ENCODE results near the gene CFAP61. TPM values are rescaled to one million over a fixed set of nuclear protein-coding genes. Genes with fewer than 3 reads are reported as not detected.

The CFAP61 gene
- total RNA-seq, 4 donors from 2014 or later: 0.38 TPM; not detected in 3

DNA sequence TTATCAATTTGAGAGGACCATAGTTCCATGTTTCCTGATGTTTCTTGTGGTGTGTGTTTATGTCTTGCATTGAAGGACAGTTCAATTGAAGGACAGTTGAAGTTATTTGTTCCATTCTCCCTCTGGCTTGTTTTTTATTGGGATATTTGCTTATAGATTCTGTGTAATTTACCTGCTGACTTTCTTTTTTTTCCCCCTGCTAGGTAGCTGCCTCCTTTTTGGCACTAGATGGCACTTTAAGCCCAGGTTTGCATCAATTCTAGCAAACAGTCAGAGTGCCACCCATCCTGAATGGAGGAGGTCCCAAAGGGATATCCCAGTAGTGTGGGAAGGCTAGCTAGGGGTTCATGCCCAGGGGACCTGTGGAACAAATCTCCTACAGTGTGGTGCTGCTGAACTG is 78.1 kb downstream of the CFAP61 start:
- Histone ChIP-seq H3K9me3 (peaks cover 0 to 25% (median 11%) of the 10 kb centered on the region in 3 donors), H3K4me3 (no peak overlapping the region)
- intact Hi-C loops (cut with DNase I): no loop called here

DNA sequence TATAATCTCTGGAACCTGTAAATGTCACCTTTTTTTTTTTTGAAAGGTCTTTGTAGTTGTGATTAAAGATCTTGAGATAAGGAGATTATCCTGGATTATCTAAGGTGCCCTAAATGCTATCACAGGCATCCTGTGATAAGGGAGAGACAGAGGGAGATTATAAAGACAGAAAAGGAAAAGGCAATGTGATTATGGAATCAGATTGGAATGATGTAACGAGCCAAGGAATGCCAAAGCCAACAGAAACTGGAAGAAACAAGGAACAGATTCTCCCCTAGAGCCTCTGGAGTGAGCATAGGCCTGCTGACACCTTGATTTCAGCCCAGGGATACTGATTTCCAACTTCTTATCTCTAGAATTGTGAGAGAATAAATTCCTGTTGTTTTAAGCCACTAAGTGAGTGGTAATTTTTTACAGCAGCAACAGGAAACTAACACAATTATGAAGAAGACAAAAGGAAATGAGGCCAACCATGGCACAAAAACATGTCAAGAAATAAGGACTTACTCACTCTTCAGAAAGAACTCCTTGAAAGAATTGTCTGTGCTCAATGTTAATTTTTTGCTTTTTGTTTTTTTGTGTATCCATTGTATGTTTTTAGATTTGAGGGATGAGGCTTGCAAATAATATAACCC is 82.7 kb downstream of the CFAP61 start:
- H3K4me3 ChIP-seq: no peak overlapping the region
- intact Hi-C loops (cut with DNase I): no loop called here
- H3K27me3 ChIP-seq: no peaks in the 10 kb centered on the region
- no peak for TF ChIP-seq POLR2A (IDR thresholded peaks at IDR 0.05)
- TF ChIP-seq, protein P1, sequence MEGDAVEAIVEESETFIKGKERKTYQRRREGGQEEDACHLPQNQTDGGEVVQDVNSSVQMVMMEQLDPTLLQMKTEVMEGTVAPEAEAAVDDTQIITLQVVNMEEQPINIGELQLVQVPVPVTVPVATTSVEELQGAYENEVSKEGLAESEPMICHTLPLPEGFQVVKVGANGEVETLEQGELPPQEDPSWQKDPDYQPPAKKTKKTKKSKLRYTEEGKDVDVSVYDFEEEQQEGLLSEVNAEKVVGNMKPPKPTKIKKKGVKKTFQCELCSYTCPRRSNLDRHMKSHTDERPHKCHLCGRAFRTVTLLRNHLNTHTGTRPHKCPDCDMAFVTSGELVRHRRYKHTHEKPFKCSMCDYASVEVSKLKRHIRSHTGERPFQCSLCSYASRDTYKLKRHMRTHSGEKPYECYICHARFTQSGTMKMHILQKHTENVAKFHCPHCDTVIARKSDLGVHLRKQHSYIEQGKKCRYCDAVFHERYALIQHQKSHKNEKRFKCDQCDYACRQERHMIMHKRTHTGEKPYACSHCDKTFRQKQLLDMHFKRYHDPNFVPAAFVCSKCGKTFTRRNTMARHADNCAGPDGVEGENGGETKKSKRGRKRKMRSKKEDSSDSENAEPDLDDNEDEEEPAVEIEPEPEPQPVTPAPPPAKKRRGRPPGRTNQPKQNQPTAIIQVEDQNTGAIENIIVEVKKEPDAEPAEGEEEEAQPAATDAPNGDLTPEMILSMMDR (IDR thresholded peaks at IDR 0.05): no peak
- H3K9me3 ChIP-seq: peaks cover 0 to 12% (median 1%) of the 10 kb centered on the region in 3 donors
- DNase-seq: no peak
- WGBS, 2 donors: 0 to 19% methylated on average over 1 of the region's 1 CpG
- H3K27ac ChIP-seq: no peak overlapping the region
- H3K36me3 ChIP-seq: no peaks in the 10 kb centered on the region
- no peaks in the 10 kb centered on the region for H3K4me1 ChIP-seq

More for the DNA sequence above, 78.1 kb downstream of the CFAP61 start:
- Histone ChIP-seq H3K27me3 (no peaks in the 10 kb centered on the region), H3K4me1 (no peaks in the 10 kb centered on the region), H3K27ac (no peak overlapping the region), H3K36me3 (no peaks in the 10 kb centered on the region)
- no peak for TF ChIP-seq POLR2A (IDR thresholded peaks at IDR 0.05)
- TF ChIP-seq, protein P1 (IDR thresholded peaks at IDR 0.05): peak in 2 of 6 experiments; percentile 30 to 48
- no peak for DNase-seq

DNA sequence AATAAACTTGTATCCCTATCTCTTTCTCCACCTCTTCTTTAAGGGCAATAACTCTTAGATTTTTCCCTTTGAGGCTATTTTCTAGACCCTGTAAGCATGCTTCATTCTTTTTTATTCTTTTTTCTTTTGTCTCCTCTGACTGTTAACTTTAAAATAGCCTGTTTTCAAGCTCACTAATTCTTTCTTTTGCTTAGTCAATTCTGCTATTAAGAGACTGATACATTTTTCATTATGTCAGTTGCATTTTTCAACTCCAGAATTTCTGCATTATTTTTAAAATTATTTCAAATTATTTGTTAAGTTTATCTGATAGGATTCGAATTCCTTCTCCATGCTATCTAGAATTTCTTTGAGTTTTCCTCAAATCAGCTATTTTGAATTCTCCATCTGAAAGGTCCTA is 84.0 kb downstream of the CFAP61 start:
- Histone ChIP-seq H3K9me3 (peaks cover 0 to 4% (median 0%) of the 10 kb centered on the region in 3 donors), H3K27me3 (no peaks in the 10 kb centered on the region), H3K27ac (no peak overlapping the region), H3K4me3 (no peak overlapping the region), H3K36me3 (no peaks in the 10 kb centered on the region), H3K4me1 (no peaks in the 10 kb centered on the region)
- DNase-seq: no peak
- WGBS, 2 donors: 32 to 36% methylated on average over 1 of the region's 1 CpG
- intact Hi-C loops (cut with DNase I): no loop called here
- TF ChIP-seq, protein P1 (IDR thresholded peaks at IDR 0.05): no peak
- no peak for TF ChIP-seq POLR2A (IDR thresholded peaks at IDR 0.05)

DNA sequence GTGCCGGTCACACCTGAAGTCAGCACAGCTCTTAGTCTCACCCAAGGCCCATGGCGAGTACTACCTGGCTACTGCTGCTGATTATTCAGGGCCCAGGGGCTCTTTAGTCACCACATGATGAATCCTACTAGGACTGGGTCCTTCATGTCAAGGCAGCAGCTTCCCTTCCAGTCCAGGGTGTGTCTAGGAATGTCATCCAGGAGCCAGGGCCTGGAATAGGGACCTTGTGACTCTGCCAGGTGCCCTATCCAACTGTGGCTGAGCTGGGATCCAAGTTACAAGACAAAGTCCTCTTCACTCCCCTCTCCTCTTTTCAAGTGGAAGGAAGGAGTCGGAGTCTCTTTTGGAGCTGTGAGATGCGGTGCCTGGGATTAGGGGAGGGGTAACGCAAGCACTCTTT is 85.5 kb downstream of the CFAP61 start:
- Histone ChIP-seq H3K4me3 (no peak overlapping the region), H3K27me3 (peaks cover 0 to 6% (median 0%) of the 10 kb centered on the region in 4 donors), H3K4me1 (no peaks in the 10 kb centered on the region), H3K36me3 (no peaks in the 10 kb centered on the region), H3K27ac (no peak overlapping the region), H3K9me3 (peaks cover 0 to 4% (median 0%) of the 10 kb centered on the region in 3 donors)
- intact Hi-C loops (cut with DNase I): no loop called here
- WGBS, 2 donors: 89% methylated on average over 4 of the region's 5 CpGs; no CpG with 5 or more reads in 1 of the 2 donors
- no peak for DNase-seq
- TF ChIP-seq POLR2A (IDR thresholded peaks at IDR 0.05): no peak
- TF ChIP-seq, protein P1 (IDR thresholded peaks at IDR 0.05): no peak

DNA sequence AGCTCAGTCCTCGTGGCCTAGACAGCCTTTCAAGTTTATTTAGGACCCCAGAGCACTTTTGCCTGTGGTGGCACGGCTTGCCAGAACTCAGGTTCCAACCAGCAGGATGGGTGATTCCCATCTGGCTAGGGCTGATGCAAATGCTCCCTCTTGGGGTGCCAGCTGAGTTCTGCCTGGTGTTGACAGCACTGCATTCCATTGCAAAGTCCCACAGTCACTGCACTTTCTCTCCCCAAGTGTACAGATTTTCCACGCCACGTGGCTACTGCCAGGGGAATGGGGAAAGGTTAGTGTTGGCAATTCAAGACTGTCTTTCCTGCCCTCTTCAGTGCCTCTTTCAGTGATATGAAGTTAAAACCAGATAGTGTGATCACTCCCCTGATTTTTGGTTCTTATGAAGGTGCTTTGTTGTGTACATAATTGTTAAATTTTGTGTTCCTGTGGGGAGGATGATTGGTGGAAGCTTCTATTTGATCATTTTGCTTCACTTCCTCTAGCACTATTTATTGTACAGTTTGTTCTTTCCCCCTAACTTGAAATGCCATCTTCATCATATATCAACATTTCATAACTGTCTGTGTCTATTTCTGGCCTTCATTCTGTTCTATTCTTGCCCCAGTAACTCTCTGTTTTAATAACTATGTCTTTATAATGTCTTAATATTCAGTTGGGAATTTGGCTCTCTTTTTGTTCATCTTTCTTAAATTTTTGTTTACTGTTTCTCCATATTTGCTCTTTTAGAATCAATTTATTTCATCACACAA is 86.2 kb downstream of the CFAP61 start:
- TF ChIP-seq, protein P1 (IDR thresholded peaks at IDR 0.05): no peak
- no peak for TF ChIP-seq POLR2A (IDR thresholded peaks at IDR 0.05)
- intact Hi-C loops (cut with DNase I): no loop called here
- WGBS, 2 donors: 63 to 80% methylated on average over 1 to 4 of the region's 4 CpGs

More for the DNA sequence above, 86.2 kb downstream of the CFAP61 start:
- Histone ChIP-seq H3K36me3 (no peaks in the 10 kb centered on the region), H3K4me3 (no peak overlapping the region), H3K4me1 (no peaks in the 10 kb centered on the region), H3K9me3 (no peaks in the 10 kb centered on the region), H3K27ac (no peak overlapping the region), H3K27me3 (peaks cover 0 to 6% (median 0%) of the 10 kb centered on the region in 4 donors)
- no peak for DNase-seq
